K562 (cell line): ENCODE data around the gene ATXN1.

Source experiments
- BMI1 ChIP-seq: fragments of 150-350 bp; IDR thresholded peaks from 2 replicates; pipeline ENCODE4 v1.6.1; 2014; ENCODE audit warnings: low read length
- BRCA1 ChIP-seq, 2 experiments: fragments of 450-650 bp in 1 of 2; sonication (generic) in 1 of 2; formaldehyde crosslinking in 1 of 2; IDR thresholded peaks; 2 replicates each; pipeline versions ENCODE4 v1.5.0 to v1.6.1; 2017 to 2020; ENCODE audit warnings: mild to moderate bottlenecking in 1 of 2, missing genetic modification reagents in 1 of 2
- CTCF ChIP-seq, 3 experiments: IDR thresholded peaks in 2 of 3; conservative IDR thresholded peaks in 1 of 3; 2 replicates each; pipeline ENCODE4 v1.5.1; 2011 to 2012; ENCODE audit warnings: low read length in 3 of 3, mild to moderate bottlenecking in 3 of 3, control low read depth in 2 of 3, improper control_type of control experiment in 1 of 3, inconsistent platforms in 1 of 3, low read depth in 1 of 3, mixed read lengths in 1 of 3, moderate library complexity in 1 of 3; ENCODE audit not compliant: insufficient read depth in 2 of 3
- ETV6 ChIP-seq, 3 experiments: fragments of 150-350 bp in 1 of 3; sonication (generic) in 1 of 3; formaldehyde crosslinking in 1 of 3; IDR thresholded peaks; 2 replicates each; pipeline versions ENCODE4 v1.6.1 to v1.8.0; 2014 to 2022; ENCODE audit warnings: borderline replicate concordance in 2 of 3, low read depth in 2 of 3, antibody characterized with exemption in 1 of 3, low read length in 1 of 3, mild to moderate bottlenecking in 1 of 3, missing genetic modification reagents in 1 of 3
- GMEB1 ChIP-seq: fragments of 250-450 bp; sonication (Bioruptor Pico); IDR thresholded peaks from 2 replicates; pipeline ENCODE4 v1.4.0; 2020; ENCODE audit warnings: mild to moderate bottlenecking
- HDGF ChIP-seq: fragments of 450-650 bp; IDR thresholded peaks from 2 replicates; pipeline ENCODE4 v1.6.1; 2016
- IRF9 ChIP-seq: fragments of 450-650 bp; IDR thresholded peaks from 2 replicates; pipeline ENCODE4 v1.6.1; 2016; ENCODE audit warnings: missing biosample characterization, missing genetic modification characterization
- KAT2B ChIP-seq: IDR thresholded peaks from one replicate; pipeline ENCODE4 v1.6.1; 2012; ENCODE audit warnings: low read depth, mild to moderate bottlenecking, control low read depth, inconsistent platforms, low read length, moderate library complexity
- MAFK ChIP-seq: IDR thresholded peaks from 2 replicates; pipeline ENCODE4 v1.6.1; 2011; ENCODE audit warnings: low read length, improper control_type of control experiment
- MXI1 ChIP-seq: IDR thresholded peaks from 2 replicates; pipeline ENCODE4 v1.6.1; 2011; ENCODE audit warnings: low read depth, mild to moderate bottlenecking, improper control_type of control experiment, low read length
- NCOA1 ChIP-seq: fragments of 450-650 bp; IDR thresholded peaks from 2 replicates; pipeline ENCODE4 v1.6.1; 2016; ENCODE audit warnings: low read depth
- NFATC3 ChIP-seq: fragments of 450-650 bp; IDR thresholded peaks from 2 replicates; pipeline ENCODE4 v1.6.1; 2017; ENCODE audit warnings: mild to moderate bottlenecking
- PHF21A ChIP-seq: fragments of 450-650 bp; IDR thresholded peaks from 2 replicates; pipeline ENCODE4 v1.6.1; 2017; ENCODE audit warnings: low read depth, borderline replicate concordance
- POLR3A ChIP-seq: IDR thresholded peaks from 2 replicates; pipeline ENCODE4 v1.6.1; 2011; ENCODE audit warnings: borderline replicate concordance, mild to moderate bottlenecking, moderate library complexity; ENCODE audit not compliant: insufficient read length, insufficient read depth; ENCODE audit errors: extremely low read depth

GRCh38 chr6:16665182-16665581 lies 96.1 kb downstream of the ATXN1 start:
- TF ChIP-seq IRF9 (tag) (no peak), HDGF (no peak), POLR3A (no peak), BMI1 (no peak), KAT2B (no peak), CTCF (IDR thresholded peaks at IDR 0.05 in 2 of 3, conservative IDR thresholded peaks at IDR 0.05 in 1 of 3; ENCODE audit: insufficient read depth in 2 of 3, low read depth in 1 of 3, low read length in 3 of 3) (no peak), NCOA1 (no peak), MAFK (no peak), NFATC3 (no peak), GMEB1 (no peak), ETV6 (IDR thresholded peaks at IDR 0.05; ENCODE audit: borderline replicate concordance in 1 of 2, low read depth in 2 of 2, low read length in 1 of 2) (no peak), ETV6 (CRISPR knock-in tag; IDR thresholded peaks at IDR 0.05; ENCODE audit: borderline replicate concordance) (no peak), MXI1 (no peak), BRCA1 (IDR thresholded peaks at IDR 0.05) (no peak), BRCA1 (CRISPR knock-in tag; IDR thresholded peaks at IDR 0.05) (no peak), PHF21A (no peak)
